HCT116 (cell line): ENCODE measurements around the gene ADAM11. TPM values are rescaled to one million over a fixed set of nuclear protein-coding genes. Genes with fewer than 3 reads are reported as not detected.

Source experiments
- ATAC-seq: fragments of 200-7000 bp; cut with Tn5 transposase; 2 replicates; pipeline ENCODE4 v1.9.1; 2020; ENCODE audit warnings: mild to moderate bottlenecking, moderate library complexity
- BruUV-seq: library from RNA; stranded (reverse); fragments of 400-500 nt; replicated peaks from 2 replicates; lab custom pipeline; 2021; lab: Mats Ljungman, UMichigan
- CTCF ChIA-PET: fragments of 300-600 bp; sonication (Branson Sonifier 250); formaldehyde crosslinking; loops from one replicate; lab custom pipeline; 2021; ENCODE audit warnings: antibody characterized with exemption; lab: Charles Lee
- POLR2A ChIA-PET: fragments of 300-600, 350-600 bp; sonication (Branson Sonifier 250); formaldehyde crosslinking; loops from one replicate; lab custom pipeline; 2021; ENCODE audit warnings: antibody characterized with exemption; lab: Charles Lee
- RAD21 ChIA-PET, 2 experiments: fragments of 300-600 bp; sonication (Branson Sonifier 250); formaldehyde crosslinking; loops; one replicate each; lab custom pipeline; 2023; ENCODE audit warnings: low total read pairs in 2 of 2; ENCODE audit not compliant: uncharacterized antibody in 2 of 2, unreplicated experiment in 2 of 2, low non-redundant PET in 1 of 2; lab: Charles Lee
- DNase-seq: peaks from one replicate; pipeline ENCODE4 v3.0.0-alpha.2; 2010; ENCODE audit warnings: low read depth, low spot score
- H2AFZ ChIP-seq: fragments of 200-600 bp; shearing (Covaris generic), sonication (generic); 2 replicates; pipeline ENCODE4 v1.6.1; 2017; ENCODE audit warnings: low read depth, mixed run types, mixed read lengths, antibody characterized with exemption, low read length; ENCODE audit not compliant: poor library complexity, severe bottlenecking
- H3K27ac ChIP-seq: 2 replicates; pipeline ENCODE4 v1.5.1; 2012; ENCODE audit warnings: low read depth, low read length
- H3K27me3 ChIP-seq: fragments of 200-600 bp; sonication (generic); 2 replicates; pipeline ENCODE4 v1.6.1; 2016; ENCODE audit warnings: mixed run types, low read length, mixed read lengths; ENCODE audit not compliant: insufficient read depth
- H3K36me3 ChIP-seq, 2 experiments: fragments of 200-500 bp in 1 of 2; fragments of 200-600 bp in 1 of 2; sonication (Bioruptor generic) in 1 of 2; sonication (generic) in 1 of 2; 2 replicates each; pipeline versions ENCODE4 v1.5.1 to v1.6.1; 2014 to 2016; ENCODE audit warnings: low read length in 2 of 2, inconsistent platforms in 1 of 2, mixed read lengths in 1 of 2, mixed run types in 1 of 2; ENCODE audit not compliant: insufficient read depth in 2 of 2, control insufficient read depth in 1 of 2
- H3K4me1 ChIP-seq, 2 experiments: fragments of 200-600 bp in 1 of 2; sonication (generic) in 1 of 2; 2 replicates each; pipeline versions ENCODE4 v1.5.1 to v1.6.1; 2012 to 2017; ENCODE audit warnings: low read length in 2 of 2, inconsistent platforms in 1 of 2, mild to moderate bottlenecking in 1 of 2, mixed read lengths in 1 of 2, mixed run types in 1 of 2, moderate library complexity in 1 of 2; ENCODE audit not compliant: insufficient read depth in 2 of 2, control insufficient read depth in 1 of 2
- H3K4me2 ChIP-seq: fragments of 200-600 bp; sonication (generic); 2 replicates; pipeline ENCODE4 v1.6.1; 2017; ENCODE audit warnings: mixed run types, low read length, mixed read lengths
- H3K4me3 ChIP-seq, 2 experiments: fragments of 200-600 bp in 1 of 2; sonication (generic) in 1 of 2; replicated peaks in 1 of 2; 2 replicates each; pipeline ENCODE4 v1.5.1; 2011 to 2016; ENCODE audit warnings: low read length in 2 of 2, control low read depth in 1 of 2, low read depth in 1 of 2, mild to moderate bottlenecking in 1 of 2, mixed read lengths in 1 of 2, mixed run types in 1 of 2
- H3K79me2 ChIP-seq: fragments of 200-600 bp; sonication (generic); 2 replicates; pipeline ENCODE4 v1.6.1; 2017; ENCODE audit warnings: mild to moderate bottlenecking, mixed run types, low read length, moderate library complexity, mixed read lengths; ENCODE audit not compliant: insufficient read depth
- H3K9ac ChIP-seq: fragments of 200-600 bp; sonication (generic); 2 replicates; pipeline ENCODE4 v1.6.1; 2016; ENCODE audit warnings: low read length, mixed read lengths
- H3K9me2 ChIP-seq: fragments of 200-600 bp; sonication (generic), shearing (Covaris generic); 2 replicates; pipeline ENCODE4 v1.6.1; 2017; ENCODE audit warnings: mixed run types, mild to moderate bottlenecking, moderate library complexity; ENCODE audit not compliant: insufficient read depth
- H3K9me3 ChIP-seq, 2 experiments: fragments of 200-500 bp in 1 of 2; fragments of 200-600 bp in 1 of 2; sonication (Bioruptor generic) in 1 of 2; sonication (generic) in 1 of 2; 2 replicates each; pipeline ENCODE4 v1.6.1; 2014 to 2017; ENCODE audit warnings: low read length in 2 of 2, mixed read lengths in 2 of 2, inconsistent platforms in 1 of 2, low read depth in 1 of 2, mild to moderate bottlenecking in 1 of 2, mixed run types in 1 of 2, moderate library complexity in 1 of 2; ENCODE audit not compliant: control insufficient read depth in 1 of 2, insufficient read depth in 1 of 2
- H4K20me1 ChIP-seq: fragments of 200-600 bp; sonication (generic), shearing (Covaris generic); 2 replicates; pipeline ENCODE4 v1.6.1; 2017; ENCODE audit warnings: mixed run types, mild to moderate bottlenecking, moderate library complexity; ENCODE audit not compliant: insufficient read depth
- ATF3 ChIP-seq: IDR thresholded peaks from 2 replicates; pipeline ENCODE4 v1.6.1; 2012
- CBX3 ChIP-seq: IDR thresholded peaks from 2 replicates; pipeline ENCODE4 v1.6.1; 2012; ENCODE audit warnings: low read depth
- CEBPB ChIP-seq: IDR thresholded peaks from 2 replicates; pipeline ENCODE4 v1.6.1; 2012; ENCODE audit warnings: low read depth
- CTCF ChIP-seq, 3 experiments: fragments of 200-600 bp in 1 of 3; sonication (generic) in 1 of 3; IDR thresholded peaks in 2 of 3; conservative IDR thresholded peaks in 1 of 3; 2 replicates each; pipeline ENCODE4 v1.5.1; 2012 to 2017; ENCODE audit warnings: low read depth in 2 of 3, low read length in 2 of 3, antibody characterized with exemption in 1 of 3, borderline replicate concordance in 1 of 3, control low read depth in 1 of 3, mild to moderate bottlenecking in 1 of 3, mixed read lengths in 1 of 3, mixed run types in 1 of 3, moderate library complexity in 1 of 3; ENCODE audit not compliant: insufficient read depth in 1 of 3
- ELF1 ChIP-seq: IDR thresholded peaks from 2 replicates; pipeline ENCODE4 v1.6.1; 2012; ENCODE audit warnings: low read depth, borderline replicate concordance
- FOSL1 ChIP-seq: IDR thresholded peaks from 2 replicates; pipeline ENCODE4 v1.6.1; 2012; ENCODE audit warnings: low read depth
- JUND ChIP-seq: IDR thresholded peaks from 2 replicates; pipeline ENCODE4 v1.6.1; 2012
- MAX ChIP-seq: IDR thresholded peaks from 2 replicates; pipeline ENCODE4 v1.6.1; 2012
- RAD21 ChIP-seq: IDR thresholded peaks from 2 replicates; pipeline ENCODE4 v1.6.1; 2012; ENCODE audit warnings: low read depth, mild to moderate bottlenecking
- REST ChIP-seq: IDR thresholded peaks from 2 replicates; pipeline ENCODE4 v1.6.1; 2012; ENCODE audit warnings: low read depth
- SIN3A ChIP-seq: IDR thresholded peaks from 2 replicates; pipeline ENCODE4 v1.6.1; 2012; ENCODE audit warnings: low read depth
- SRF ChIP-seq: IDR thresholded peaks from 2 replicates; pipeline ENCODE4 v1.6.1; 2012; ENCODE audit warnings: low read depth
- TCF7L2 ChIP-seq: IDR thresholded peaks from 2 replicates; pipeline ENCODE4 v1.7.0; 2011; ENCODE audit warnings: borderline replicate concordance, inconsistent platforms; ENCODE audit not compliant: insufficient read depth, insufficient read length; ENCODE audit errors: extremely low read depth
- YY1 ChIP-seq: IDR thresholded peaks from 2 replicates; pipeline ENCODE4 v1.6.1; 2011; ENCODE audit warnings: low read length, low read depth, moderate library complexity, mild to moderate bottlenecking; ENCODE audit not compliant: insufficient replicate concordance; ENCODE audit errors: extremely low read depth
- ZBTB33 ChIP-seq: IDR thresholded peaks from 2 replicates; pipeline ENCODE4 v1.6.1; 2011; ENCODE audit warnings: mild to moderate bottlenecking, low read length, moderate library complexity; ENCODE audit not compliant: insufficient replicate concordance; ENCODE audit errors: extremely low read depth
- ZFX ChIP-seq: fragments of 450-650 bp; IDR thresholded peaks from 2 replicates; pipeline ENCODE4 v1.6.1; 2017
- intact Hi-C: fragments of 100-400 bp; cut with micrococcal nuclease; formaldehyde crosslinking; loops from 2 replicates; pipeline ENCODE4 v1.10.0; 2022
- total RNA-seq: library from RNA; stranded (reverse); gene quantifications from one replicate; pipeline ENCODE4 v1.2.1, GENCODE V29; 2021; ENCODE audit not compliant: unreplicated experiment

ADAM11 gene
- total RNA-seq, 1 experiment from 2014 or later = 7.7 TPM

GRCh38 chr17:44770166-44770925 is 11.6 kb downstream of the ADAM11 start:
- Histone ChIP-seq H3K9me2 (no peaks in the 10 kb centered on the region), H3K4me1 (peaks cover 0 to 10% of the 10 kb centered on the region in 2 experiments; a peak in 1 of 4 replicates), H4K20me1 (no peaks in the 10 kb centered on the region), H2AFZ (no peak overlapping the region), H3K36me3 (no peaks in the 10 kb centered on the region), H3K9me3 (no peaks in the 10 kb centered on the region), H3K4me2 (no peak overlapping the region), H3K9ac (no peak overlapping the region), H3K4me3 (no peak overlapping the region), H3K27me3 (no peaks in the 10 kb centered on the region), H3K79me2 (no peaks in the 10 kb centered on the region), H3K27ac (no peak overlapping the region)
- ATAC-seq = no peak
- CTCF ChIA-PET = interaction anchor here (1.1 kb wide), 1 partner anchor 365 kb away, joined by 3 read pairs; the partner anchor contains the start of gene ACBD4
- POLR2A ChIA-PET = no interaction called here
- TF ChIP-seq CEBPB = no peak
- TF ChIP-seq RAD21 = no peak
- TF ChIP-seq SIN3A = no peak
- TF ChIP-seq FOSL1 = no peak
- TF ChIP-seq YY1 = no peak
- TF ChIP-seq TCF7L2 = no peak
- TF ChIP-seq ATF3 = no peak
- no peak for TF ChIP-seq ZBTB33
- no peak for TF ChIP-seq CBX3
- no peak for TF ChIP-seq REST
- no peak for TF ChIP-seq ZFX
- no peak for TF ChIP-seq ELF1
- no peak for TF ChIP-seq CTCF (IDR thresholded peaks at IDR 0.05 in 2 of 3, conservative IDR thresholded peaks at IDR 0.05 in 1 of 3; ENCODE audit: borderline replicate concordance in 1 of 3, insufficient read depth in 1 of 3, low read depth in 2 of 3, low read length in 2 of 3)
- no peak for TF ChIP-seq SRF
- no peak for TF ChIP-seq JUND
- TF ChIP-seq MAX = no peak
- intact Hi-C loops = loop anchor here (10.0 kb wide), 2 partner anchors 324 to 364 kb away; partner anchors contain the start of genes ACBD4 and PLCD3
- RAD21 ChIA-PET = no interaction called here
- no peak for DNase-seq
- BruUV-seq = no TSS peak
